B cell (primary cell): ENCODE results near the gene GPR108.

Experiments
- EZH2 ChIP-seq: IDR thresholded peaks from 2 replicates; pipeline ENCODE4 v1.6.1; 2012; ENCODE audit warnings: borderline replicate concordance, low read depth, mild to moderate bottlenecking, moderate library complexity, low read length; ENCODE audit not compliant: insufficient read depth, poor library complexity, severe bottlenecking
- TF ChIP-seq, protein P1 (sequence below): fragments of 200-600 bp; IDR thresholded peaks from one replicate; pipeline ENCODE4 v1.8.0; 2022; ENCODE audit warnings: antibody characterized with exemption, mild to moderate bottlenecking

DNA sequence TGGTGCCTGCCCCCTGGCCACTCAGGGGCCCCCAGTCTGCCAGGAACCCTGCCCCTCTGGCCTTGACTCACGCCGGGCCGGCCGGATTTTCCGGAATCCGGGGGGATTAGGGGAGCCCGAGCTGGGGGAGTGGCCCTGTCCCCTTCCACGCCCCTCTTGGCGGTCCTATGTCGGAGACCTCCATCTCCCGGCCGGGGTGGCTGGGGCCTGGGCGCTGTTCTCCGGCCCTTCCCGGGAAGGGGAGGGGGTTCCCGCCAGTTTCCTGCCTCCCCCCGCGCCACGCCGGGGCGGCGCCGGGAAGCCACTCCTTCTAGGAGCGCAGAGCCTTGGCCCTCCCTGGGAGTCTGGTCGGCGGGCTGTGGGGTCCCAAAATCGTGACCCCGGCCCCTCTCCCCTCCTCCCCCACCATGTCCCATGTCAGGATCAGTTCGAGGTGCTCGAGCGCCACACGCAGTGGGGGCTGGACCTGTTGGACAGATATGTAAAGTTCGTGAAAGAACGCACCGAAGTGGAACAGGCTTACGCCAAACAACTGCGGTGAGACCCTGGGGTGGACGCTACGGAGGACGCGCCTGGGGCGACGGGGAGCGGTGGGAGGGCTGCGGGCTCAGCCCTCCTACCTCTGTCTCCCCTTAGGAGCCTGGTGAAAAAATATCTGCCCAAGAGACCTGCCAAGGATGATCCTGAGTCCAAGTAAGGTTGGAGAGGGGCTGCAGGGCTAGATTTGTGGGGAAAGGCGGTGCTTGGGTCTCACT, 3.4 kb upstream of the GPR108 start:
- TF ChIP-seq, protein P1, sequence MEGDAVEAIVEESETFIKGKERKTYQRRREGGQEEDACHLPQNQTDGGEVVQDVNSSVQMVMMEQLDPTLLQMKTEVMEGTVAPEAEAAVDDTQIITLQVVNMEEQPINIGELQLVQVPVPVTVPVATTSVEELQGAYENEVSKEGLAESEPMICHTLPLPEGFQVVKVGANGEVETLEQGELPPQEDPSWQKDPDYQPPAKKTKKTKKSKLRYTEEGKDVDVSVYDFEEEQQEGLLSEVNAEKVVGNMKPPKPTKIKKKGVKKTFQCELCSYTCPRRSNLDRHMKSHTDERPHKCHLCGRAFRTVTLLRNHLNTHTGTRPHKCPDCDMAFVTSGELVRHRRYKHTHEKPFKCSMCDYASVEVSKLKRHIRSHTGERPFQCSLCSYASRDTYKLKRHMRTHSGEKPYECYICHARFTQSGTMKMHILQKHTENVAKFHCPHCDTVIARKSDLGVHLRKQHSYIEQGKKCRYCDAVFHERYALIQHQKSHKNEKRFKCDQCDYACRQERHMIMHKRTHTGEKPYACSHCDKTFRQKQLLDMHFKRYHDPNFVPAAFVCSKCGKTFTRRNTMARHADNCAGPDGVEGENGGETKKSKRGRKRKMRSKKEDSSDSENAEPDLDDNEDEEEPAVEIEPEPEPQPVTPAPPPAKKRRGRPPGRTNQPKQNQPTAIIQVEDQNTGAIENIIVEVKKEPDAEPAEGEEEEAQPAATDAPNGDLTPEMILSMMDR, result no peak
- no peak for TF ChIP-seq EZH2
